T-helper 1 cell treated with Interleukin-12 subunit alpha and Interleukin-12 subunit beta and Interleukin-4 antibody, amounts not matched to agents 30 ng/mL and 1 ng/mL, for 36 hours (primary cell): ENCODE measurements around the gene MORC1. TPM values are rescaled to one million over a fixed set of nuclear protein-coding genes. Genes with fewer than 3 reads are reported as not detected.

Experiments used
- intact Hi-C: fragments of 100-400 bp; cut with micrococcal nuclease; formaldehyde crosslinking; loops from one replicate; pipeline ENCODE4 v1.15.1; 2024
- total RNA-seq: library from RNA; stranded (reverse); gene quantifications from 2 replicates; pipeline ENCODE4 v1.2.3, GENCODE V29; 2022

Gene MORC1
- total RNA-seq, 1 donor from 2014 or later: not detected

DNA sequence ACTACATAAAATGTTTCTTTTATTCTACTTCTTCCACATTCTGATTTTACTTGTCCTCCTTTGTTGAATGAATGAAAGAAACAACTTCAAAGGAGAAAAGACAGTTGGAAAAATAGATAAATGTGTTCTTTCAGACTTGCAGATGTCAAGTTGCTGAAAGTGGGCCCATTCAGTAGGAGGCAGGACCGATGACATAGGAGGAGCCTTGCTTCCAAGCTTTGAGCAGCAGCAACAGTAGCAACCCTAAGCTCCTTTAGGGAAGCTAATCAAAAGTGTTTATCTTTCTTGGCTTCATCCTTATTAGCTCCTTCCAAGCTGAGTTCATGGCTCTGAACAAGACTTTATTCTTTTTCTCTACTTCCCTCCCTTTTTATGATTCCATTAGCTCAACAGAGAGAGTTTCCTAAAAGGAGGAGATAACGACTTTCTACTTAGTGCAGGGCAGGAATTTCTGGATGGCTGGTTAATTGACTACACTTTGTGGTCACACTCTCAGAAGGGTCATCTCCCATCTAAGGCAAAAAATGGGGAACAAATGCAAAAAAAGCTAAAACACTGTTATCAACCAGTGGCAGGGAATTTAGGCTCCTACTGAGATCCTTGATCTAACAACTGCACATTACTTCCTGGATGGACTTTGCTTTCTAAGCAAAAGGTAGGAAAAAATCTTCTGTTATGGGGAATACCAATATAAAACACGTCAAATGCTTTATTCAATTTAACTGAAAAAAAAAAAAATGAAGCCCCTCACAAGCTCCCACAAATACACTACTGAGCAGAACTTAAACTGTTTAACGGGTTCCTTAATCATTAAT is 4.8 kb downstream of the MORC1 start:
- intact Hi-C loops: no loop called here

DNA sequence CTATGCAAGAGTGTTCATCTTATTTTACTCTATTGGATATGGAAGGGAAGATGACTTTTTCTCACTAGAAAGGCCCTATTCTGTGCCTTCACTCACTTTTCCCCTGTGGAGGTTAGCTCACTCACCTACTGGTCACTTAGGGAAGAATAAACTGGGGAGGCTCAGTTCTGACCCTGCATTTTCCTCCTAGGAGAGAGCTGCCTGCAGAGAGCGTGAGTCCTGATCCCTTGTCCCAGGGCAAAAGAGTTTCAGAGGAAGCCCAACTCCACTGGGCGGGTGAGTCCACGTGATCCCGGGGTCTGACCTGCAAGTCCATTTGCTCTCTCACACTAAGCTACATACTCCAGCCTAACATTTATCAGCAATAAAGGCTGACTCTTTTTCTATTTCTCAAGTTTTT is 8.4 kb downstream of the MORC1 start:
- intact Hi-C loops: no loop called here

DNA sequence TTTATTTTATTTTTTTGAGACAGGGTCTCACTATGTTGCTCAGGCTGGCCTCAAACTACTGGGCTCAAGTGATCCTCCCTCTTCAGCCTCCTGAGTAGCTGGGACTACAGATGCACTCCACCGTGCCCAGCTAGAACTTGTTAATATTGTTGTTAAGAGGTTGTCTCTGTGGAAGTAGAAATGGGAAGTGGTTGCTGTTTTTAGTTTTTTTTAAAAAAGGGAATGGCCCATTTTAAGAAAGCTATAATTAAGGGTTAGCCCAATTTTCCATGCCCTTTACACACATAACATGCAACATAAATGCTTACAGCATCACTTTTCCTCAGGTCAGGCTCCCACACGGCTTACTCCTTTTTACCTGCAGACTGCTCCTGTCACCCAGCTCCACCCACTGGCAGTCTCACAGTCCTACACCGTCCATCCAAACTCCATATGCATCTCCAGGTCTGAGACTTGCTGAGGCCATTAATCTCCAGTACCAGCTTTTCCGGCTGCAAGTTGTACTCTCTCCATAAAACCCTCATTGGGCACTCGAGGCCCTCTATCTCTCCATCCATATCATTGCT is 19.8 kb downstream of the MORC1 start:
- intact Hi-C loops: no loop called here

DNA sequence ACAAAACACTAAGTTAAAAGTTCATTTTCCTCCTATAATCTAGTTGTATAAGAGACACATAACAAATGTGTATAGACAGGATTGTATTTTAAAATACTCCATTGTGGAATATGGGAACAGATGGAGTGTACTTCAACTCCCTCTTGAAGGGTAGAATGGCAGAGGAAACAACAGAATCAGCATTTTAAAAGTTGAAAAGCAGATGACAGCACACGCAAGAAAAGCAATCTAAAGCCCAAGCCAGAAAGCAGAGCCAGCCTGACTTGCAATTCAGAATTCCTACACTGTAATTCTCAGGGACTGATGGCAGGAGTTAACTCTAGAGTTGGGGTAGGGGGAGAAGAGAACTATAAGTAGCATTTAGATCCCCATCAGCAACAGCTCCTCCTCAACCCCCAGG is 22.8 kb downstream of the MORC1 start:
- intact Hi-C loops: no loop called here

DNA sequence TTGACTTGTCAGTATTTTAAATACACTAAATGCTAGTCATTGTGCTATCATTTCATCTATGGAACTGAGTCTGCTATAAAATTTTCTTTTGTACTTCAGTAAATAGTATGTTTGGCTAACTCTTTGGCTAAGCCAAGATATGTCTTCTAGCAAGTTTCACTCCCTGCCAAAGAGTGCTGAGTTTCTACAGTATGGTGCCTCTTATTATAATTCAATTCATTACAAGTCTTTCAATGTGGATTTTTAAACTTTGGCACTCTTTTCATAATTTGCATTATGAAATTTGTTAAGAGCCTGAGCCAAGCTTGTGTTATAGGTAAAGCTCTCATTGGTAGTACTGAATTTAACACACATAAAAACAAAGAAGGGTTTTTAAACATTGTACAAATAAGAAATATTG is 24.4 kb downstream of the MORC1 start:
- intact Hi-C loops: no loop called here

DNA sequence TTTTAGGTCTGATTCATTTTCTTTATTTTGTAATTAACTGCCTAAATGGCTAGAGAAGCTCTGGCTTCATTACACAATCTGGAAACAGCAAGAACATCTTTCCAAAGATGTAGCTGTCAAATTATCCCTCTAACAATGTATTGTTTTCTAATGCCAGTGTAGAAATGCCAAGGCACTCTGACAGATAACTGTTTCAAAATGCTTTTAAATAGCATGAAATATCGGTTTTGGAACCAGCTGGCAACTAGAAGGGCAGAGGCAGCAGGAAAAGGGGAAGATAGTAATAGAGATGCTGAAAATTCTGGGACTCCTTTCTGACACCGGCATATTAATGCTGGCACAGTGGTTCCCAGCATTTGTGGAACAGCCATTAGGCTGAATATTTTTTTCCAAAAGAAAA is 26.1 kb downstream of the MORC1 start:
- intact Hi-C loops: no loop called here

DNA sequence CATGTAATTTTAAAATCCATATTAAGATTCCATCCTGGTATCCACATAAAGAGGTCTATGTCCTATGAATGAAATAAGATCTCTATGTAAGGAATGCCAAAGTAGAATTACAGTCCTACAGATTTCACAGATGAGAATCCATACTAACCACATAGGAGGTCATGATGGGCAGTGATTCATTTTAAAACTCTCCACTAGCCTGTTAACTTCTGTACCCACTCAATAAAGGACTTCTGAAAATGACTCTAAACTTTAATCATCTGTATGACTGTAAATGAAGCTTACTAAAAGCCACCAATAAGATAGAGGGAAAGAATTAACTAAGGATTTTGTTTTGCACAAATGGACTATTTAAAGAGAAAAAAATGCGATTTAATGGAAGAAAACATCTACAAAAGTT is 28.7 kb downstream of the MORC1 start:
- intact Hi-C loops: no loop called here

DNA sequence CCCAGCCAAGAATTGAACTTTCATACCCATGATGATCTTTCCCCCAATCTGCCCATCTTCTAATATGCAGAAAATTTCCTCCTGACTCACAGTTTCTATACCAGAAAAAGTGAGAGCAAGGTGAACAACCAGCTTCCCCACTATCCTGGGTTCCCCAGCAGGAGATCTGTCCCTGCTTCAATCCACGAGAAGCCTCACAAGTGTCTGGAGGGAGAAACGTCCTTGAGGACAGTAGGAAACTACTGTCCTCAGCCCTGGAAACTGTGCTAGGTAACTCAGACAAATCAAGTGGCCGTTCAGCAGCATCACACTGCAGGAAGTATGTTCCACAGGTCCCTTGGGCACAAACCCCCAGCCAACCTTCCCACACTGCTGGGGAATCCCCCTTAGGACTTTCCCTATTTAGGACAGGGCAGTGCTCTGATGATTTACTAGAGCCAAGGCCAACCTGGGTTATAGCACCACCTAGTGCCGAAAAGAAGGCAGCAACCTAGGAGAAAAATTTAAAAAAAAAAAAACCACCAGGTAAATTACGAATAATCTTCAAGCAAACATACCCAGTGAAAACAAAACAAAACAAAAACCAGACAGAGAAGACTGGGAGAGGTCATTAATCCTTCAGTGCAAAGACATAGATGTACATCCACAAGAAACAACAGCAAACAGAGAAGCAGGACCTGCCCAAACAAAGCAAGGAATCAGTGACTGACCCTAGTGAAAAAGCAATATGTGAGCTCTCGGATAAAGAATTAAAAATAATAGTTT is 36.0 kb downstream of the MORC1 start:
- intact Hi-C loops: loop anchor here (1.0 to 5.0 kb wide), 7 partner anchors 32 to 593 kb away; no protein-coding TSS in a partner anchor

DNA sequence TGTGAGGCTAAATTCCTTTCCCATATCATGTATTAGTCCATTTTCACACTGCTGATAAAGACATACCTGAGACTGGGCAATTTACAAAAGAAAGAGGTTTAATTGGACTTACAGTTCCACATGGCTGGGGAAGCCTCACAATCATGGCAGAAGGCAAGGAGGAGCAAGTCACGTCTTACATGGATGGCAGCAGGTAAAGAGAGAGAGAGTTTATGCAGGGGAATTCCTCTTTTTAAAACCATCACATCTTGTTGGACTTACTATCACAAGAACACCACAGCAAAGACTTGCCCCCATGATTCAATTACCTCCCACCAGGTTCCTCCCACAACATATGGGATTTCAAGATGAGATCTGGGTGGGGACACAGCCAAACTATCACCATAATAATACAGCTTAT is 37.8 kb downstream of the MORC1 start:
- intact Hi-C loops: loop anchor here (5.0 kb wide), 1 partner anchor 533 kb away; no protein-coding TSS in a partner anchor

DNA sequence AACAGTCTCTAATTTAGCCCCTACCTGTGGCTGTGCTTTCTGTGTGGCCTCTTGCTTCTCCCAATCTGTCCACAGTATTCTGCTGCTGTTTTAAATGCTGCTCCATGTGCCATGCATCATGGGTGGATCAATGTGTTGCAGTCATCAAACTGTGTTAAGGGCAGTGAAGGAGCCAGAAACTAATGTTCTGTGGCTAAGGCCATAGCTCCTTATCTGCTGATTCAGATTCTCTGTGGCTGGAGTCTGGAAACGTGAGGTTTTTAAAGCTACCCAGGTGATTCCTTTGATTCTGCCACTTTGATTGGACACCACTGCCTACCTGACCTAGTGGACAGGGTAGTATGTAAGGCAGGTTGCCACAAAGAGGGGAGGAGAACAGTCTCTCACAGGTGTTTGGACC is 44.8 kb downstream of the MORC1 start:
- intact Hi-C loops: no loop called here

DNA sequence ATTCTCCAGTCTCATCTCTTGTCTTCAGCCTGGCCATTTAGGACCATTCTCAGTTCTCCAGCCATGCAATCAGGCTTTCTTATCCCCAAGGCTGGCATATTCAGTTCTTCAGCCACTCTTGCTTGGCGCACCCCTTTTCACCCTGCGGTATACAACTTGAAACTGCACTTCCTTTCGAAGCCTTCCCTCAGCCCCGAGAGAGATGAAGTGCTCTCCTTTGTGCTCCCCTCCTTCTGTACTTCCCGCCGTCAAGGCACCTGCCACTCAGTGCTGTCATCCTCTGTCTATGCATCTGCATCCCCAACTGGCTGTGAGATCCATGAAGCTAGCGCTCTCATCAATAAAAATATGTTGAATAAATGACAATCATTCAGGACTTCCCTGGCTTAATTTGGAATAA is 45.7 kb downstream of the MORC1 start:
- intact Hi-C loops: no loop called here

DNA sequence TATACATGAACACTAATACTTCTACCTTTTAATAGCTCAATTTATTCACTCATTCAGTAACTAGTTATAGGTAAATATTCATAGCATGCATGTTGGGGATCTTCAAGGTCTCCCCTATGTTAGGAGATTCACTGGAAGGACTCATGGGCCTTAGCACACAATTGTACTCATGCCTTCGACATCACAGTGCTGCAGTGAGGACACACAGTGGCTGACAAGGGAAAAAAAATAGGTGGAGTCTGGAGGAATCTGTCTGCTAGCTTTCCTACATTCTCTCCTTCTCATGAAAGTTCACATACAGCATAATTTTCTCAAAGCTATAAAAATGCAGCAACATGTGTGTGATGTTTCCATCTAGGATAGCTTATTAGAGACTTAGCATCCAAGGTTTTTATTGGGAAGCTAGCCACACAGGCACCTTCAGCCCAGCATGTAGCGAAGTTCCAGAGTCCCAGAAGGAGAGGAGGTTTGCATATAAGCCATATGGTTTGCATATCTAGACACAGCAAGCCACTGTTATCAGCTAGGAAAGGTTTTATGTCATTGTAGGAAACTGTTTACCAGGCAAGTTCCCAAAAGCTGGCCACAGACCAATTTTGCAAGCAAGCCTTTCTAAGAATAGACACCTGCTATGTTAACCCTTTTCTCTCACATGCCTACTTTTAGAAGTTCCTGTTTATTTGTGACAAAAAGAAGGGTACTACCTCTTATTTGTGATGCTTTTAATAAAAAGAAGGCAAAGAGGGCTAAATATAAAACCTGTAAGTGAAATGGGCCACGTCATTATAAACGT is 46.4 kb downstream of the MORC1 start:
- intact Hi-C loops: no loop called here

DNA sequence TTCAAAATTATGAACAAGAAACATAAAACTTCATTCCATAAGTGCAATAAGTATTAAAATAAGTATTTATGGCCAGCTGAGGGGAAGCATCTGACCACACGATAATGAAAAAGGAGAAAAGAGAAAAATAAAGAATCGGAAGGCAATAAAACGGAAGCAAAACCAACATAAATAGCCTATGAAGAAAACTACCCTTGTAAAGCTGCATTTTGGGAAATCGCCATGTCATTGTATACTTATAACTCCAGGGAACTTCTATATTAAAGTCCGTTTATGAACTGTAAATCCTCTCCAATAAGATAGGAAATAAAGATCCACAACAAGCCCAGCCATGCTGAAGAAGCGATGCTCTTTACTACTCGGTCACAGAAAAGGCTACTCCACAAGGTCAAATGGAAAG is 47.7 kb downstream of the MORC1 start:
- intact Hi-C loops: no loop called here

DNA sequence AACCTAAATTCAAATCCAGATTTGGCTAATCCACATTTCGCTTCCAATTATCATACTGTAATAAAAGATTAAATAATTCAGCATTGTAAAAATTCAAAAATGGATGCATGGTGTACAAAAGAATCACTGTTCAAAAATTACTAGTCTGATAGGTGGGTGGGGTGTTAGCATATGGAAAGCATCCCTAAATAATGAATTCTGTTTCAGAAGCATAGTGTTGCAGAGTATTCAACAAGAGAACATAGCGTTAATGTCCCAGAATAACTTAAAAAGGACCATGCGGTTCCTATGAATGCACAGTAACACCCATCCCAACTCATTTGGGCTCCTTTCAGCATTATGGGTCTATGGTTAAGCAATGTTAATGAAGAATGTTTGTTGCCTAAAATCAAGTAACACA is 51.1 kb downstream of the MORC1 start:
- intact Hi-C loops: no loop called here

DNA sequence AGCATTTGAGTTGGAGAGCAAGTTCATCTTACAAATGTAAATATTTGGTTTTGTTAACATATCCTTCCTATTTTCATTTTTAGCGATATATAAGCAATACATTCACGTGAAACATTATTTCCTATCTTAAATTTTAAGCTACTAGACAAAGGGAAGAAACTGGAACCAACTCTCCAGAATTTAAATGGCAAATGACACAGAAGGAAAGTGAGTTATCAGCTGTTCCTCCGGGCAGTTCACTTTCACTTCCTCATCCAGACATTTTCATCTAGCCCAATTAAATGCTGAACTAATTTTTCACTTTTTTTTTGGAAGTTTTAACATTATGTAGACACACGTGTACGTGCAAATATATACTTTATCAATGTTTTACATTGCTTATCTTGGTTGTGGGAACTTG is 58.7 kb downstream of the MORC1 start:
- intact Hi-C loops: no loop called here

DNA sequence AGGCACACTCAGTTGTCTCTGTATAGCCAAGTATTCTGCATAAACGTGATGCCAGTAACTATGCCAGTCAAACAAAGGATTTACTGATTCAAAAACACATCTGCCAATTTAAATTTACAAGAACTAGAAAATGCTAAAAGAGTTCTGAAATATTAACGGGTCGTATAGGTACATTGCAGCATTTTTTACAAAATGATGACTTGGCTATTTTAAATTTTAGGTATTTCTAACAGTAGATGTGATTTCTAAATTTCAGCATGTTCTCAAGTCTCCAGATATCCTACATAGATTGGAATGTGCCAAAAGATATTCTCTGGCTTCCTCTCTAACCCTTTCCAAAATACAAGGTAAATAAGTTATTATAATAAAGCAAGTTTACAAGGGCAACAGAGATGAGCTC is 60.3 kb downstream of the MORC1 start:
- intact Hi-C loops: no loop called here

DNA sequence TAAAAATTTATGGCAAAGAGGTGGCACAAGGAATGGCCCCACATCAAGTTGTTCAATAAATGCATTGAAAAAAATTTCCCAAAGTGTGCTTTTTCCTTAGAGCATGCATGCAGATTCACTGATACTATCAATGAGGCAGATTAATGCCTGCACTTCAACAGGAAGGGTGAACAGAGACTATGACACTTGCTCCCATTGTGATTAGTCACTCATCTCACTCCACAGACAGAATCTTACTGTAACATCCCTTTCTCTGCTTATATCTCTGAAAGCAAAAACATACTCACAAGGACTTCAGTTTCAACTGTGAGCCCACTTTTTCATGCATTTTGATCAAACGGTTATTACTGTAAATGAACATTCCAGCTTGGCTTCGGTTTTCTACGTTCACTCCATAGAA is 60.9 kb downstream of the MORC1 start:
- intact Hi-C loops: no loop called here

DNA sequence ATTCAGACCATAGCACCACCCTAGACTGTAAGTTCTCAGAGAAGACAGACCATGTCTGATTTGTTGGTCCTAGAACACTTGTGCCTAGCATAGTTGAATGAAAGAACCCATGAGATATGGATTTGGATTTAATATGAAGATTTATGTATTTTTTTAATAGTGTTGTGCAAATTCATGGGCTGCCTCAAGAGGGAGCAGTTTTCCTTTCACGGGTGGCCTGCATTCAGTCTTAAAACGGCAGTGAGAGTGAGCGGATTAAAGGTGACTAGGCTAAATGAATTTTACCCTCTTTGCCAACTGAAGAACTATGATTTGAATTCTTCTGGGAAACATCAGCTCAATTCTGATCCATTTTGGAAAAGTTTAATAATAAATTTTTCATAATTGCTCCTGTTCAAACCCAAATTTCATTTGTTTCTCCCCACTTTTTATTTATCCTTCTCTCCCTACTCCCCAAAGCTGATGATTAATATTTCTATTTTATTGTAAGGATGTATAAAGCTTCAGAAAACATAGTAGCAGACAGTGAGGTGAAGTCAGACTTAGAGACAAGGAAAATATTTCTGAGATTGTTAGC is 67.3 kb downstream of the MORC1 start:
- intact Hi-C loops: loop anchor here (1.0 to 2.0 kb wide), 2 partner anchors 28 to 32 kb away; no protein-coding TSS in a partner anchor

DNA sequence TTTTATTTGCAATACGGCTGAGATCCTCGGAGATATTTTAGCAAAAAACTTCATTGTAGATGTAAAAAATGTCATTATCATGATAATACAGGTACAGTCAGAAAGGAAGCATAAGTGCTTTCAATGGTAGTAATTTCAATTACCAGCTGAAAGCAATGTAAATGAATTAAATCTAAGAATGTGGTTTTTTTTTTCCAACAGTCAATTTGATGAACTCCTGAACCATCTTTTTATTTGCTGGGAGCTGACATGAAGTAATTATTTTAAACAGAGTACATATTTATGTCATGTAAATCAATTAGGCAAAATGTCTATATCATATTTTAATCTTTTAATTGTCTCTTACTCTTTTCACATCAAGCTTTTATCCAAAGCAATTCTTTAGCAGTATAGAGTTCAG is 70.6 kb downstream of the MORC1 start:
- intact Hi-C loops: no loop called here

DNA sequence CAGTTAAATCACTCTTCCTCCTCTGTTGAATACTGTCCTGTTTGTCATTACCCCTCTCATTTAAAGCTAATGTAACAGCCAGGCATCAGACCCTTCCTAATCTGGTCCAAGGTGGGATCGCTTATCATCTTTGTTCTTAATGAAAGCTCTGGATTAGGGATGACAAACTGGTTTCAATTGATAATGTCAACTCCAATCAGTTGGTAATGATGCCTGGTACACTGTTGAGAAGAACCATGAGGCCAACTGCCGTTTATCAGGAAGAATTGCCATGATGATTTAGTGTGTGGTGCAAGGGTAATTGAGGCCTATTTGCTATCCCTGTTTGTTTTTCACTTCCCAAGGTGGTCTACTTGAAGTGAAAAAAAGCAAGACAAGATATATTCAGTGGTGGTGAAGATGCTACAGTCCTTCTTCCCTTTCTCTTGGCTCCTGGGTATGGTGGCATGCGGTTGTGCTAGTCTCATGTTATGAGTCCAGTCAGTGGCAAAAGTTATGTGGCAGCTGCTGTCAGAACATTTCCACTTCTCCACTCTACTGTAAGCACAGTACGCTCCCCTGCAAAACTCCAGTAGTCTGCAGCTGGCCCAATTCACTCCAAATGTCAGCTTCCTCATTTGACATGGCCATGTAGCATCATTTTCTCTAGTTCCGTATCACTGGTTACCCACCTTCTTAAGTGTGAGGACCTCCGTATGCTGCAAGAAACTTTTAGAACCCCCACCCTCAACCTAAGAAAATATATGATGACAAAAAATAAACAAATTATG is 72.5 kb downstream of the MORC1 start:
- intact Hi-C loops: no loop called here
